ENCODE data around the gene DCST2. TPM values are rescaled to one million over a fixed set of nuclear protein-coding genes. Genes with fewer than 3 reads are reported as not detected.

DCST2 gene
- total RNA-seq, 6 experiments from 2014 or later = 0.08 to 0.14 TPM; not detected in 4

DNA sequence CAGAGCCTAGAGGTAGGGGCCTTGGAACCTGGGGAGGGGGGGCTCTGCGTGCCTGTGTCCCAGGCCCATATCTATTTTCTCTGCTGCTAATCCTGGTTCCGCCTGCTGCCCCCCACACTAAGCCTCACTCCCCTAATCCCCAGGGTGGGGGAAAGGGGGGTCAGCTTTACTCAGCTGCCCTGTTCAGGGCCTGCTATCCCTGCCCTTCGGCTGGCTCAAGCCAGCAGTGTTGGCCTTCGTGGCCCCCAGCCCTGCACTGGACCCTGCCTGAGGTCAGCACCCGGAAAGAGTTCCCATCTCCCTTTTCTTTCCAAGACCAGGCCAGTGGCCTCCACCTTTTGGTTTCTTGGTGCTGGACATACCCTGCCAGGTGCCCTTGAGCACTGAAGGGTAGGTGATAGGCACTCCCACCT lies 22.6 kb downstream of the DCST2 start:
- no peaks in the 10 kb centered on the region for H3K36me3 Mint-ChIP-seq (ENCODE audit: low read depth)
- TF ChIP-seq CTCF (IDR thresholded peaks at IDR 0.05) = no peak
- H3K27me3 Mint-ChIP-seq (ENCODE audit: insufficient read depth) = no peaks in the 10 kb centered on the region; the same call in 1 of the 2 replicates
- no peaks in the 10 kb centered on the region for H3K9me3 Mint-ChIP-seq
- H3K27ac Mint-ChIP-seq = no peak overlapping the region
- no peak overlapping the region for H3K4me3 Mint-ChIP-seq
- H3K4me1 Mint-ChIP-seq (ENCODE audit: low read depth) = peaks cover 5% of the 10 kb centered on the region; the same call in 1 of the 2 replicates
- no peak for DNase-seq

- H3K36me3 Mint-ChIP-seq (ENCODE audit: low read depth) = no peaks in the 10 kb centered on the region
- peaks cover 12% of the 10 kb centered on the region for H3K4me1 Mint-ChIP-seq (ENCODE audit: low read depth)
- no peak for TF ChIP-seq CTCF (IDR thresholded peaks at IDR 0.05)
- H3K27ac Mint-ChIP-seq = no peak overlapping the region
- no peak for DNase-seq
- H3K9me3 Mint-ChIP-seq = no peaks in the 10 kb centered on the region
- no peaks in the 10 kb centered on the region; the same call in 1 of the 2 replicates for H3K27me3 Mint-ChIP-seq (ENCODE audit: insufficient read depth)
- H3K4me3 Mint-ChIP-seq = no peak overlapping the region
These were observed 23.2 kb downstream of the DCST2 start for GRCh38 chr1:155010211-155010918.

DNA sequence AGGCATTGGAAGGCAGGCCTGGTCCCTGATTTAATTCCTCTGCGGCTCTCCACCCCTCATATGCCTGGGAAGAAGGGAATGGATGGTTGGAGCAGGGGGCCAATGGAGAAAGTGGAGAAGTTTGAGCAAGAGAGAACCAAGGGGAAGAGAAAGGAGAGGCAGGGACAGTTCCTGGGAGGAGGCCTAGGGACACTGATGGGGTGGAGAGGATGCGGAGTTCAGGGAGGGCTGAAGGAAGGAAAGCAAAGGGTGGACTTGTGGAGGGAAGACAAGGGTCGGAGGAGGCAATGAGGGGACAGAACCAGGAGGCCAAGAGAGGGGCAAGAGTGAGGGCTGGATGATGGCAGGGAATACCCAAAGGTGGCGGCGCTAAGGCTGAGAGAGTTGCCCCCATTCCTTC lies 23.8 kb downstream of the DCST2 start:
- Mint-ChIP-seq H3K9me3 (no peaks in the 10 kb centered on the region), H3K4me1 (ENCODE audit: low read depth) (peaks cover 14% of the 10 kb centered on the region), H3K4me3 (no peak overlapping the region), H3K27me3 (ENCODE audit: insufficient read depth) (no peaks in the 10 kb centered on the region; the same call in 1 of the 2 replicates), H3K36me3 (ENCODE audit: low read depth) (no peaks in the 10 kb centered on the region), H3K27ac (no peak overlapping the region)
- DNase-seq = no peak
- no peak for TF ChIP-seq CTCF (IDR thresholded peaks at IDR 0.05)

DNA sequence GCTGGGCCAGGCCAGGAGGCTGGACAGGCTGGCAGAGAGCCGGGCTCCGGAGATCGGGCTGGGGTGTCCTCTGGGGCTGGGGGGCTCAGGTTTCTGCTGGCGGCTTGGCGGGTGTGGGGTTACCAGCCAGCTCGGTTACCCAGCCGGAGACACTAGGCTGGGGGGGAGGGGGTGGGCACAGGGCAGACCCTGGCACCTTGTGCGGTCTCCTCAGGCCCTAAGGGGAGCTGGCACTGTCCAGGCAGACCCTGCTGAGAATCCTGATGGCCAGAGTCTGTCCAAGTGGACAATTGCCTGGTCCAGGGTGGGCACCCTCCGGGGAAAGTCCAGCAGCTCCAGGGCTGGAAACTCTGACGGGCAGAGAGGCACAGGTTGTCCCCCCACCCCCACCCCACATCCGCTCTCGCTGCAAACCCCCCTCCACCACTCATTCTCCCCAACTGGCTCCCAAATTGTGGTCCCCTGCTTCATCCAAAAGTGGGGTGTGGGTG lies 24.3 kb downstream of the DCST2 start:
- no peaks in the 10 kb centered on the region for H3K9me3 Mint-ChIP-seq

More for the DNA sequence above, 24.3 kb downstream of the DCST2 start:
- H3K27me3 Mint-ChIP-seq (ENCODE audit: insufficient read depth) = no peaks in the 10 kb centered on the region; the same call in 1 of the 2 replicates
- no peak overlapping the region for H3K4me3 Mint-ChIP-seq
- H3K36me3 Mint-ChIP-seq (ENCODE audit: low read depth) = no peaks in the 10 kb centered on the region
- DNase-seq = no peak
- no peak for TF ChIP-seq CTCF (IDR thresholded peaks at IDR 0.05)
- H3K27ac Mint-ChIP-seq = no peak overlapping the region
- peaks cover 18% of the 10 kb centered on the region for H3K4me1 Mint-ChIP-seq (ENCODE audit: low read depth)
